Measurements from ENCODE around the gene ADAMTSL2. TPM values are rescaled to one million over a fixed set of nuclear protein-coding genes. Genes with fewer than 3 reads are reported as not detected.
A peak's percentile ranks its signal among the peaks of the same experiment; 100 is the strongest.

ADAMTSL2 gene
- total RNA-seq, 1 experiment from 2014 or later, result 0.87 TPM

- TF ChIP-seq CBFB (CRISPR knock-in tag; IDR thresholded peaks at IDR 0.05; ENCODE audit: low read depth) (peak; percentile 78; the same call in 1 of the 2 replicates), NR1H2 (CRISPR knock-in tag; IDR thresholded peaks at IDR 0.05) (no peak), ZNF121 (CRISPR knock-in tag; IDR thresholded peaks at IDR 0.05) (no peak), JAZF1 (CRISPR knock-in tag; IDR thresholded peaks at IDR 0.05) (no peak), PREB (CRISPR knock-in tag; IDR thresholded peaks at IDR 0.05; ENCODE audit: borderline replicate concordance) (no peak), HMGXB4 (CRISPR knock-in tag; IDR thresholded peaks at IDR 0.05) (peak; percentile 25; the same call in 1 of the 2 replicates), TP53 (CRISPR knock-in tag; IDR thresholded peaks at IDR 0.05) (peak; percentile 94), CDX4 (CRISPR knock-in tag; IDR thresholded peaks at IDR 0.05; ENCODE audit: borderline replicate concordance) (no peak), ZMAT4 (CRISPR knock-in tag; IDR thresholded peaks at IDR 0.05) (no peak), SMAD3 (CRISPR knock-in tag; IDR thresholded peaks at IDR 0.05; ENCODE audit: borderline replicate concordance) (peak; percentile 44; the same call in 1 of the 2 replicates), KAT7 (CRISPR knock-in tag; IDR thresholded peaks at IDR 0.05; ENCODE audit: borderline replicate concordance) (peak; percentile 52; the same call in 1 of the 2 replicates), SMAD4 (CRISPR knock-in tag; IDR thresholded peaks at IDR 0.05) (peak; percentile 78; the same call in 1 of the 2 replicates), TCF7 (CRISPR knock-in tag; IDR thresholded peaks at IDR 0.05; ENCODE audit: low read depth) (no peak), ZNF138 (CRISPR knock-in tag; conservative IDR thresholded peaks at IDR 0.05) (no peak), ETV6 (CRISPR knock-in tag; IDR thresholded peaks at IDR 0.05) (peak; percentile 78), FOXP1 (CRISPR knock-in tag; IDR thresholded peaks at IDR 0.05; ENCODE audit: borderline replicate concordance) (peak; percentile 82; the same call in 1 of the 2 replicates), TEAD4 (CRISPR knock-in tag; IDR thresholded peaks at IDR 0.05) (peak; percentile 85), RELA (CRISPR knock-in tag; IDR thresholded peaks at IDR 0.05; ENCODE audit: borderline replicate concordance) (no peak), ZNF512 (CRISPR knock-in tag; IDR thresholded peaks at IDR 0.05; ENCODE audit: borderline replicate concordance) (no peak), ZNF416 (CRISPR knock-in tag; IDR thresholded peaks at IDR 0.05) (0 out of 2 replicates have a peak, but pooled peaks have one; percentile 68), NR3C1 (CRISPR knock-in tag; conservative IDR thresholded peaks at IDR 0.05; ENCODE audit: low read depth) (0 out of 2 replicates have a peak, but pooled peaks have one; percentile 51), ERG (CRISPR knock-in tag; IDR thresholded peaks at IDR 0.05) (no peak), MAX (CRISPR knock-in tag; IDR thresholded peaks at IDR 0.05) (no peak), ZNF532 (CRISPR knock-in tag; IDR thresholded peaks at IDR 0.05; ENCODE audit: borderline replicate concordance) (no peak), ATF1 (CRISPR knock-in tag; IDR thresholded peaks at IDR 0.05) (no peak), CREB1 (CRISPR knock-in tag; IDR thresholded peaks at IDR 0.05) (peak; percentile 62; the same call in 1 of the 2 replicates), ATF3 (CRISPR knock-in tag; conservative IDR thresholded peaks at IDR 0.05) (no peak)
These were observed 75.0 kb downstream of the ADAMTSL2 start, which contains the start of gene FAM163B (continued) for GRCh38 chr9:133609311-133610098.
